Forelimb muscle (tissue), 1 donor: Measurements from ENCODE around the gene PNPLA3. TPM values are rescaled to one million over a fixed set of nuclear protein-coding genes. Genes with fewer than 3 reads are reported as not detected.

Source experiments
- DNase-seq: peaks from one replicate; pipeline ENCODE4 v3.0.0-alpha.2; 2013; ENCODE audit warnings: low read depth
- polyA plus RNA-seq: library from polyadenylated mRNA; unstranded; fragments of 120-200 nt; gene quantifications from one replicate; pipeline ENCODE4 v1.2.1, GENCODE V29; 2013; ENCODE audit not compliant: insufficient read length

The PNPLA3 gene, protein sequence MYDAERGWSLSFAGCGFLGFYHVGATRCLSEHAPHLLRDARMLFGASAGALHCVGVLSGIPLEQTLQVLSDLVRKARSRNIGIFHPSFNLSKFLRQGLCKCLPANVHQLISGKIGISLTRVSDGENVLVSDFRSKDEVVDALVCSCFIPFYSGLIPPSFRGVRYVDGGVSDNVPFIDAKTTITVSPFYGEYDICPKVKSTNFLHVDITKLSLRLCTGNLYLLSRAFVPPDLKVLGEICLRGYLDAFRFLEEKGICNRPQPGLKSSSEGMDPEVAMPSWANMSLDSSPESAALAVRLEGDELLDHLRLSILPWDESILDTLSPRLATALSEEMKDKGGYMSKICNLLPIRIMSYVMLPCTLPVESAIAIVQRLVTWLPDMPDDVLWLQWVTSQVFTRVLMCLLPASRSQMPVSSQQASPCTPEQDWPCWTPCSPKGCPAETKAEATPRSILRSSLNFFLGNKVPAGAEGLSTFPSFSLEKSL
- 0.43 TPM for polyA plus RNA-seq

GRCh38 chr22:43923631-43924464, at the start of gene PNPLA3:
Gene PNPLA3 (plus strand): TSS chr22:43923805. CDS start chr22:43923912, 107 bp downstream.
- peak; percentile 34 for DNase-seq

- no peak for DNase-seq
These were observed 46.6 kb upstream of the PNPLA3 start for GRCh38 chr22:43876866-43877509.

GRCh38 chr22:43878079-43878795, 45.4 kb upstream of the PNPLA3 start:
- no peak for DNase-seq

- no peak for DNase-seq
These were observed 44.6 kb upstream of the PNPLA3 start for GRCh38 chr22:43878831-43879550.

DNA sequence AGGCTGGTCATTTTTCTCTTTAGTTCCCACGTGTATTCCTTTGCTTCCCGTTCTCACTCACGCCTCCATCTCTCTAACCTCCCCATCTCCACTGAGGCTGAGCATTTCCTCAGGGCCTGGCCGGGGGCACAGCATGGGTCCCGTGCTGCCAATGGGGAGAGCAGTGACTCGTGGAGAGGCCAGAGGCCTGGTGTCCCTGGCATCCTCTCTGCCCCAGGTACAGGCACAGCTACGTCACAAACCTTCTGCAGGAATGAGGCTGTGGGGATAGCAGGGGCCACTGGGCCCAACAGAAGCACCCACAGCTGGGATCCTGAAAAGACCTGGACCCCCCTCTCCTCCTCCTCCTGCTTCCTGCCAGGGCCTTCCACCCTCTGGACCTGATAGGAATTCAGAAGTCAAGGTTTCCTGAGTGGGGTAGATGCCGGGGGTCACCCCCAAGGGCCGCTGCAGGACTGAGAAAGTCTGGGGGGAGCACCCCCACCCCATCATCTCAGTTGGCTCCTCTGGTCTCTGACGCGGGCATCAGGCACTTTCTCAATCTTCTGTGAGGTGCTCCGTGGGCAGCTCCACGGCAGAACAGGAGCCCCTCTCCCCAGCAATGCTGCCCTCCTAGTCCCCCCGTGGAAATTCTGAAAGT, 43.6 kb upstream of the PNPLA3 start:
- DNase-seq = no peak

DNA sequence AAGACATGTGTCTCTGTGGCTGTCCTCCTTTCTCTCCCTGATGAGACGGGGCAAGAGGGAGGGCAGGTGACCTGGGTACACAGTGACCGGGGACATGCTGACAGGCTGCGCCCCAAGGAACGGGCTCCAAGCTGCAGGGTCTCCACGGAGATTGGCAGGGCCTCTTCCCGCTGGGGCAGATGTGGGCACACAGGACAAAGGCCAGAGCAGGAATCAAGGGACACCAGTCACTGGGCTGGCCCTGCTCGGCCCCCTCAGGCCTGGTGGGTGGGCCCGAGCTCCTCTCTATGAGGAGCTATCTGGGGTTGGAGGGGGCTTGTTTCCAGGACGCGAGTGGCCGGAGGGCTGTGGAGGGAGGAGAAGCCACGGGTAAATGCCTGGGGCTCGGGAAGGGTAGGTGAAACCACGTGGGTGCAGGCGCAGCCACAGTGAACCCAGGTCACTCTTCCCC, 43.0 kb upstream of the PNPLA3 start:
- no peak for DNase-seq

- no peak for DNase-seq
These were observed 42.2 kb upstream of the PNPLA3 start for GRCh38 chr22:43881091-43882061.

GRCh38 chr22:43882122-43882767, 41.4 kb upstream of the PNPLA3 start:
- DNase-seq = no peak

GRCh38 chr22:43883012-43883661, 40.5 kb upstream of the PNPLA3 start:
- no peak for DNase-seq

- DNase-seq = no peak
These were observed 39.7 kb upstream of the PNPLA3 start for GRCh38 chr22:43883719-43884415.

DNA sequence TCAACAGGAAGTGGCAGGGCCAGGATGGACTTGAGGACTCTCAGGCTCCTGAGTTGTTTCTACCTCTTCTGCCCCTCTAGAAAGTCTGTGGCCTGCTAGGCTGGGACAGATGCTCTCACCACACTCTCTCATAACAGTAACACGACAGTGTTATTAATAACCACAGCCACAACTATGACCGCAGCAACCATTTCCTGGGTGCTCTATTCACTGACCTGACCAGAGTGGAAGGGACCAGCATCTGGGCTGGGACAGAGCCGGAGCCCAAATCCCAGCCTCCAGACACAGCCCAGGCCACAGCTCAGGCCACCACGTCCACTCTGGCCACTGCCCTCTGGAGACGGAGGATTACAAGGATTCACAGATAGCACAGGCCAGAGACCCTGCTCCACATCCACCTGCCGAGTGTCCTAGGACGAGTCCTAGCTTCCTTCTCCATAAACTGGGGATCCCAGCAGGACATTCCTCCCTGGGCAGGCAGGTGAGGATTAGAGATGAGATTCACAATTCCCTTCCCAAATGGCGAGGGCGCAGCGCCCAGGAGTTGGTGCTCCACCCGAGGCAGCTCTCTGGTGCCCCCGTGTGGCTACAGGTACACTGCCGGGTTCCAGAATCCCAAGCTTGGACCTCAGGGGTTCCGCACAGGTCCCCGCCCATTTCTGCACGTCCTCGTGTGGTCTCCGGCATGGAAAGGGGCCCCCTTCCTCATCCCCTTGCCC, 38.8 kb upstream of the PNPLA3 start:
- DNase-seq = no peak

GRCh38 chr22:43885319-43885671, 38.3 kb upstream of the PNPLA3 start:
- DNase-seq = no peak

- DNase-seq = no peak
These were observed 37.8 kb upstream of the PNPLA3 start for GRCh38 chr22:43885786-43886185.

DNA sequence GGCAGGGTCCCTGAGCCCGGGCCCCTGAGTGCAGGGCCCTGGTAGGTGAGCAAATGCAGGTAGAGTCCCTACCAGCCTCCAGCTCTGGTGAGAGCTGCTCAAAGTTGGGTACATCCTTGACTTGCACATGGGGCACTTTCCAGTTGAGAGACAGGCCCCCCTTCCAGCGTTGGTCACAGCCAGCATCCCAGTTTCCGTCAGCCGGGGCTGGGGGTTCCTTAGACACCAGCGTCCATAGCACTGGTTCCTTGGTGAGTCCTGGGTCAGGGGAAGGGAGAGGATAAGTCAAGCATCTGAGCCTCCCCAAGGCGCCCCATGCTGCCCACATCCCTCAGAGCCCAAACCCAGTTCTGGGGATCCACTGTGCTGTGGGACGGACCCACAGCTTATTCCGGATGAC, 37.4 kb upstream of the PNPLA3 start:
- DNase-seq = no peak

DNA sequence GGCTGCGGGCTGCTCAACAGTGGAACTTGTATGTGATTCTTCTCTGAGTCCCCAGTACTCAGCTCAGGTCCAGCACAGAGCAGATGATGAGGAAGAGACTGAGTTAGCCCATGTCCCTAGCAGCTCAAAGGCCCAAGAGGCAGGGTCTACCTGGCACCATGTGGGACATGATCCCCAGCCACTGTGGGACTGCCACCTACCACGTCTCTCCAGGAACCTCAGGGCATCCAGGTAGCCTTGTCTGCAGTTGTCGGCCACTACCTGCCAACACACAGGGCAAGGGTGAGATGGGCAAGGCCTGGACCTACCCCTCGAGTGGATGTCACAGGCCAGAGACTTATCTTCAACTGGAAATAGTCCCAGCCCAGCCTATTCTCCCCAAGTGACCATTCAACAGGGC, 36.2 kb upstream of the PNPLA3 start:
- DNase-seq = no peak

GRCh38 chr22:43888740-43889139, 34.9 kb upstream of the PNPLA3 start:
- DNase-seq = no peak
